Breast epithelium (tissue), 3 donors: Measurements from ENCODE around the gene TAS2R31.

Source experiments
- POLR2A ChIP-seq: fragments of 450-650 bp; IDR thresholded peaks from one replicate; pipeline ENCODE4 v1.6.1; 2016; ENCODE audit warnings: antibody characterized with exemption, mild to moderate bottlenecking, moderate library complexity
- POLR2AphosphoS5 ChIP-seq, 3 donors: sonication (generic); formaldehyde crosslinking; IDR thresholded peaks; one replicate each; pipeline ENCODE4 v1.6.1; 2017; ENCODE audit warnings: antibody characterized with exemption in 3 of 3
- TF ChIP-seq, protein P1 (sequence below), 3 donors: fragments of 450-650 bp; IDR thresholded peaks; one replicate each; pipeline ENCODE4 v1.5.1; 2016 to 2017; ENCODE audit warnings: antibody characterized with exemption in 3 of 3, mild to moderate bottlenecking in 3 of 3, moderate library complexity in 3 of 3

GRCh38 chr12:11015775-11016430 is 15.3 kb downstream of the TAS2R31 start:
- TF ChIP-seq, protein P1, sequence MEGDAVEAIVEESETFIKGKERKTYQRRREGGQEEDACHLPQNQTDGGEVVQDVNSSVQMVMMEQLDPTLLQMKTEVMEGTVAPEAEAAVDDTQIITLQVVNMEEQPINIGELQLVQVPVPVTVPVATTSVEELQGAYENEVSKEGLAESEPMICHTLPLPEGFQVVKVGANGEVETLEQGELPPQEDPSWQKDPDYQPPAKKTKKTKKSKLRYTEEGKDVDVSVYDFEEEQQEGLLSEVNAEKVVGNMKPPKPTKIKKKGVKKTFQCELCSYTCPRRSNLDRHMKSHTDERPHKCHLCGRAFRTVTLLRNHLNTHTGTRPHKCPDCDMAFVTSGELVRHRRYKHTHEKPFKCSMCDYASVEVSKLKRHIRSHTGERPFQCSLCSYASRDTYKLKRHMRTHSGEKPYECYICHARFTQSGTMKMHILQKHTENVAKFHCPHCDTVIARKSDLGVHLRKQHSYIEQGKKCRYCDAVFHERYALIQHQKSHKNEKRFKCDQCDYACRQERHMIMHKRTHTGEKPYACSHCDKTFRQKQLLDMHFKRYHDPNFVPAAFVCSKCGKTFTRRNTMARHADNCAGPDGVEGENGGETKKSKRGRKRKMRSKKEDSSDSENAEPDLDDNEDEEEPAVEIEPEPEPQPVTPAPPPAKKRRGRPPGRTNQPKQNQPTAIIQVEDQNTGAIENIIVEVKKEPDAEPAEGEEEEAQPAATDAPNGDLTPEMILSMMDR (IDR thresholded peaks at IDR 0.05): no peak
- TF ChIP-seq POLR2A (no peak), POLR2AphosphoS5 (IDR thresholded peaks at IDR 0.05) (no peak)
